ENCODE measurements around the gene PAK3. TPM values are rescaled to one million over a fixed set of nuclear protein-coding genes. Genes with fewer than 3 reads are reported as not detected.

The PAK3 gene
- total and polyA plus RNA-seq, 2 donors (not counting 3 experiments of a cell fraction or from before 2014, with no cell fraction given): 0.01 to 0.15 TPM

DNA sequence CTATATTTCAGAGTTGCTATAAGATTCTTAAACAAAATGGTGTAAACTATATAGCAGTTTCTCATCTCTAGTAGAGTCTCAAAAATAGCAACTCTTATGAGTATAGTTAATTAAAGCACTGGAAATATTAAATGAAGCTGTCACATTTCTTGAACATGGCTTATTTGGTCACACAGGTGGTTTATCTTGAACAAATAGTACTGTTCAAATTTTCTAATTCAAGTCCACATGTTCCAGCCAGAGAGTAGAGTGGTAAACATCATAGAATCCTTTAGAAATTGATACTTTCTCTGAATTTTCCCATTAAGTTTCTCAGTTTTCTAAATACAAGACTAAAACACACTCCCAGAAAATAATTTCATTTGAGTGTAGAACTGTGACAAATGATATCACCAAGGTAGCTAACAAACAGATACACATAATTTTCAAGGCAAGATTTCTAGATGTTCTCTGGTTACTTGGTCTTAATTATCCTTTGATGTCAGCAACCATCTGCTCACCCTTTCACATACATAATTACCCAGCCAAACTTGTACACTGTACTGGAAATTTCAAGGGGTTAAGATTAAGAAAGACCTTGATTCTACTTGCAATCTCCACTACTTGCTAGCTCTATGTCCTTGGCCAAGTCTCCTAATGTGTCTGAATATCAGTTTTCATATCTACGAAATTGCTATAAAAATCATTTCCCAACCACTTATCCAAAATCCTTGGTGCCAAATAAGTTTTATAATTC is 24.3 kb upstream of the PAK3 start:
- ChIA-PET POLR2A (no interaction called here), CTCF (no interaction called here)
- Histone ChIP-seq H2AFZ (ENCODE audit: low read depth, low read length) (no peak overlapping the region), H3K27ac (ENCODE audit: insufficient read depth, low read depth, low read length) (no peak overlapping the region), H3K79me2 (ENCODE audit: control insufficient read depth, insufficient read depth, low read length) (no peaks in the 10 kb centered on the region), H3K4me2 (ENCODE audit: insufficient read depth, low read length) (no peak overlapping the region), H3K9me3 (replicated peaks; ENCODE audit: control insufficient read depth, insufficient read depth, low read length) (no peaks in the 10 kb centered on the region), H3K4me3 (replicated peaks in 1 of 3; ENCODE audit: insufficient read depth in 1 of 3, low read depth in 1 of 3, low read length in 3 of 3) (no peak overlapping the region), H4K20me1 (replicated peaks; ENCODE audit: control insufficient read depth, extremely low read depth, insufficient read depth, low read length) (no peaks in the 10 kb centered on the region), H3K9ac (replicated peaks; ENCODE audit: extremely low read depth, insufficient read depth, low read length) (no peak overlapping the region), H3K9me1 (replicated peaks; ENCODE audit: control insufficient read depth, extremely low read depth, insufficient read depth, low read length) (no peaks in the 10 kb centered on the region), H3K36me3 (ENCODE audit: control insufficient read depth in 2 of 2, extremely low read depth in 1 of 2, insufficient read depth in 2 of 2, low read length in 2 of 2) (no peaks in the 10 kb centered on the region), H3K4me1 (ENCODE audit: control insufficient read depth, extremely low read depth, insufficient read depth, low read length) (no peaks in the 10 kb centered on the region), H3K27me3 (ENCODE audit: control insufficient read depth in 2 of 2, insufficient read depth in 2 of 2, low read length in 2 of 2) (no peaks in the 10 kb centered on the region)
- BruUV-seq (replicated peaks): no TSS peak
- intact Hi-C loops (cut with micrococcal nuclease) (no loop called here), dilution Hi-C loops (cut with MboI; ENCODE audit: extremely low pct_ligation_motif_present, low sequenced_read_pairs) (no loop called here)
- TF ChIP-seq GATA2 (IDR thresholded peaks at IDR 0.05; ENCODE audit: insufficient read depth, insufficient read length, low read depth, low read length): no peak
- TF ChIP-seq FOS (IDR thresholded peaks at IDR 0.05; ENCODE audit: borderline replicate concordance, insufficient read depth, low read length): no peak
- TF ChIP-seq, protein P1, sequence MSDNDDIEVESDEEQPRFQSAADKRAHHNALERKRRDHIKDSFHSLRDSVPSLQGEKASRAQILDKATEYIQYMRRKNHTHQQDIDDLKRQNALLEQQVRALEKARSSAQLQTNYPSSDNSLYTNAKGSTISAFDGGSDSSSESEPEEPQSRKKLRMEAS (IDR thresholded peaks at IDR 0.05; ENCODE audit: insufficient read depth, insufficient read length): no peak
- TF ChIP-seq EZH2 (IDR thresholded peaks at IDR 0.05; ENCODE audit: borderline replicate concordance, low read depth, low read length, severe bottlenecking): no peak
- DNase-seq (ENCODE audit: low read depth, low spot score) (no peak), FAIRE-seq (no peak)

DNA sequence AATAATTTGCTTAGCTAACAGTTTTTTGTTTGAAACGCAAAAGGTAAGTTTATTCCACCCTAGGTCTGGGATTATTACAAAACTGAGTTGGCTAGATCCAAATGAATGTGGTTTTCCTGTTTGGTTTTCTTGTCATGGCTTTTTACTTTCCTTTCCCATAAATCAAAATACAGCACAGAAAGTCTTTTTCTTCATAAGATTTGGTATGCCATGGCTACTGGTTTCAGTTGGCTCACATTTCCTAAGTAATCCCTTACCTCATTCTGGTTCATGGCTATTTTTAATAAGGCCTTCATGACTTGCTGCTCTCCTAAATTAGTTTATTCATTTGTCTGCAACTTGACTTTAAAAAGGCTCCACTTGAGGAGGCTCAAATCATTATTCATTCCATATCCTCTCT is 12.9 kb upstream of the PAK3 start:
- no peak overlapping the region for H3K27ac ChIP-seq (ENCODE audit: insufficient read depth, low read depth, low read length)
- POLR2A ChIA-PET: no interaction called here
- no peak overlapping the region for H3K9ac ChIP-seq (replicated peaks; ENCODE audit: extremely low read depth, insufficient read depth, low read length)
- DNase-seq (ENCODE audit: low read depth, low spot score) (no peak), FAIRE-seq (no peak)
- no peaks in the 10 kb centered on the region for H3K79me2 ChIP-seq (ENCODE audit: control insufficient read depth, insufficient read depth, low read length)
- H4K20me1 ChIP-seq (replicated peaks; ENCODE audit: control insufficient read depth, extremely low read depth, insufficient read depth, low read length): no peaks in the 10 kb centered on the region
- no peaks in the 10 kb centered on the region for H3K9me1 ChIP-seq (replicated peaks; ENCODE audit: control insufficient read depth, extremely low read depth, insufficient read depth, low read length)
- intact Hi-C loops (cut with micrococcal nuclease) (no loop called here), dilution Hi-C loops (cut with MboI; ENCODE audit: extremely low pct_ligation_motif_present, low sequenced_read_pairs) (no loop called here)
- no peak overlapping the region for H3K4me3 ChIP-seq (replicated peaks in 1 of 3; ENCODE audit: insufficient read depth in 1 of 3, low read depth in 1 of 3, low read length in 3 of 3)
- TF ChIP-seq GATA2 (IDR thresholded peaks at IDR 0.05; ENCODE audit: insufficient read depth, insufficient read length, low read depth, low read length): no peak
- TF ChIP-seq, protein P2, sequence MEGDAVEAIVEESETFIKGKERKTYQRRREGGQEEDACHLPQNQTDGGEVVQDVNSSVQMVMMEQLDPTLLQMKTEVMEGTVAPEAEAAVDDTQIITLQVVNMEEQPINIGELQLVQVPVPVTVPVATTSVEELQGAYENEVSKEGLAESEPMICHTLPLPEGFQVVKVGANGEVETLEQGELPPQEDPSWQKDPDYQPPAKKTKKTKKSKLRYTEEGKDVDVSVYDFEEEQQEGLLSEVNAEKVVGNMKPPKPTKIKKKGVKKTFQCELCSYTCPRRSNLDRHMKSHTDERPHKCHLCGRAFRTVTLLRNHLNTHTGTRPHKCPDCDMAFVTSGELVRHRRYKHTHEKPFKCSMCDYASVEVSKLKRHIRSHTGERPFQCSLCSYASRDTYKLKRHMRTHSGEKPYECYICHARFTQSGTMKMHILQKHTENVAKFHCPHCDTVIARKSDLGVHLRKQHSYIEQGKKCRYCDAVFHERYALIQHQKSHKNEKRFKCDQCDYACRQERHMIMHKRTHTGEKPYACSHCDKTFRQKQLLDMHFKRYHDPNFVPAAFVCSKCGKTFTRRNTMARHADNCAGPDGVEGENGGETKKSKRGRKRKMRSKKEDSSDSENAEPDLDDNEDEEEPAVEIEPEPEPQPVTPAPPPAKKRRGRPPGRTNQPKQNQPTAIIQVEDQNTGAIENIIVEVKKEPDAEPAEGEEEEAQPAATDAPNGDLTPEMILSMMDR (IDR thresholded peaks at IDR 0.05; ENCODE audit: extremely low read depth in 1 of 2, insufficient read depth in 1 of 2, low read depth in 1 of 2, low read length in 2 of 2): no peak
- no peak for TF ChIP-seq FOS (IDR thresholded peaks at IDR 0.05; ENCODE audit: borderline replicate concordance, insufficient read depth, low read length)
- TF ChIP-seq MYC (IDR thresholded peaks at IDR 0.05; ENCODE audit: low read depth, low read length): no peak
- TF ChIP-seq POLR2A (IDR thresholded peaks at IDR 0.05; ENCODE audit: low read depth, low read length): no peak
- no peak for TF ChIP-seq JUN (IDR thresholded peaks at IDR 0.05; ENCODE audit: borderline replicate concordance, insufficient read depth, insufficient read length, low read depth)
- TF ChIP-seq POLR2AphosphoS5 (IDR thresholded peaks at IDR 0.05; ENCODE audit: insufficient read depth, low read depth, low read length): no peak
- no peak for TF ChIP-seq EZH2 (IDR thresholded peaks at IDR 0.05; ENCODE audit: borderline replicate concordance, low read depth, low read length, severe bottlenecking)
- TF ChIP-seq, protein P1 (IDR thresholded peaks at IDR 0.05; ENCODE audit: insufficient read depth, insufficient read length): no peak
- no TSS peak for BruUV-seq (replicated peaks)
- H3K4me2 ChIP-seq (ENCODE audit: insufficient read depth, low read length): no peak overlapping the region
- no peaks in the 10 kb centered on the region for H3K9me3 ChIP-seq (replicated peaks; ENCODE audit: control insufficient read depth, insufficient read depth, low read length)
- H3K4me1 ChIP-seq (ENCODE audit: control insufficient read depth, extremely low read depth, insufficient read depth, low read length): no peaks in the 10 kb centered on the region
- no peak overlapping the region for H2AFZ ChIP-seq (ENCODE audit: low read depth, low read length)
- CTCF ChIA-PET: no interaction called here
- no peaks in the 10 kb centered on the region for H3K27me3 ChIP-seq (ENCODE audit: control insufficient read depth in 2 of 2, insufficient read depth in 2 of 2, low read length in 2 of 2)
- no peaks in the 10 kb centered on the region for H3K36me3 ChIP-seq (ENCODE audit: control insufficient read depth in 2 of 2, extremely low read depth in 1 of 2, insufficient read depth in 2 of 2, low read length in 2 of 2)
